ENCODE measurements around the gene HAX1. TPM values are rescaled to one million over a fixed set of nuclear protein-coding genes. Genes with fewer than 3 reads are reported as not detected.

The HAX1 gene
- total RNA-seq, 4 donors from 2014 or later, result 71.8 to 125 (median 75.6) TPM

DNA sequence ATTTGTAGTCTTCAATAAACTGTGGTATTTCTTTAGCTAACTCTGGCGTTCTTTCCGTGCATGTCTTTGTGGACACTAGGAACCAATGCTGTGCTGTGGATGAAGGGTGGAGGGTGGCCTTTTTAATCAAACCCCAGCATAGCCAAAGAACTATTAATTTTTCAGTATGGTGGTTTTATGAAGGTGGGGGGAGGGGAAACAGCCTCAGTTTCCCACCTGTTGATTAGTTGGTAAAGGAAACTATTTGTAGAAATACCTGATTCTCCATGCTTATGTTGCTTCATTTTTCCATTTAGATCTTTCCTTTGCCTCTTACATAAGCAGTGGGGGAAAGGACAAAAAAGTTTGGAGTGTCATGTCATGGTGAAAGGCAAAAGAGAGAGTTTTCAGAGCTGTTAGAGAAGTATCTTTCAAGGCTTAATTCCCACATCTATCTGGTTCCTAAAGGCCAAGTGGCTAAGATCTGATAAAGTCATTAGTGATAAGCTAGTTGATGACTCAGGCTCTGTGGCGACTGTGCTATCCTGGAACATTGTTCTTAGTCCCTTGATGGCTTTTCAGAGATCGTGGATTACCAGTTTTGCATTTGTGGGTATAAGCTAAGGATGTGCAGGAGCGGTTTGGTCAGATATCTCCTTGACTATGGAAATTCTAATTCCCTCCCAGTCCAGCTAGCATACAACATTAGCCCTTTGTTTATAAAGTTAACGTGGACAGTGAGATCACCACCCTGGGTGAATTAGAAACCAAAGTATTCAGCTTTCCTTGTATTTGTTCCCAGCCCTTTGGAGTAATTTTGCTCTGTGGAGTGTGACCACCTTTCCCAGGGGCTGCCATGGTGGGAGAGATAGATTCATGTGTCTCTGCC, 8.7 kb upstream of the HAX1 start:
- no peaks in the 10 kb centered on the region for H3K4me1 ChIP-seq
- peak overlapping the region in 1 of 4 donors; percentile 37 for H3K27ac ChIP-seq
- H3K9me3 ChIP-seq, result no peaks in the 10 kb centered on the region
- H3K4me3 ChIP-seq, result no peak overlapping the region
- peaks cover 0 to 90% (median 3%) of the 10 kb centered on the region in 3 donors for H3K36me3 ChIP-seq
- DNase-seq, result peak in 1 of 3 donors; percentile 54
- TF ChIP-seq POLR2A (IDR thresholded peaks at IDR 0.05), result no peak
- TF ChIP-seq, protein P1, sequence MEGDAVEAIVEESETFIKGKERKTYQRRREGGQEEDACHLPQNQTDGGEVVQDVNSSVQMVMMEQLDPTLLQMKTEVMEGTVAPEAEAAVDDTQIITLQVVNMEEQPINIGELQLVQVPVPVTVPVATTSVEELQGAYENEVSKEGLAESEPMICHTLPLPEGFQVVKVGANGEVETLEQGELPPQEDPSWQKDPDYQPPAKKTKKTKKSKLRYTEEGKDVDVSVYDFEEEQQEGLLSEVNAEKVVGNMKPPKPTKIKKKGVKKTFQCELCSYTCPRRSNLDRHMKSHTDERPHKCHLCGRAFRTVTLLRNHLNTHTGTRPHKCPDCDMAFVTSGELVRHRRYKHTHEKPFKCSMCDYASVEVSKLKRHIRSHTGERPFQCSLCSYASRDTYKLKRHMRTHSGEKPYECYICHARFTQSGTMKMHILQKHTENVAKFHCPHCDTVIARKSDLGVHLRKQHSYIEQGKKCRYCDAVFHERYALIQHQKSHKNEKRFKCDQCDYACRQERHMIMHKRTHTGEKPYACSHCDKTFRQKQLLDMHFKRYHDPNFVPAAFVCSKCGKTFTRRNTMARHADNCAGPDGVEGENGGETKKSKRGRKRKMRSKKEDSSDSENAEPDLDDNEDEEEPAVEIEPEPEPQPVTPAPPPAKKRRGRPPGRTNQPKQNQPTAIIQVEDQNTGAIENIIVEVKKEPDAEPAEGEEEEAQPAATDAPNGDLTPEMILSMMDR (IDR thresholded peaks at IDR 0.05), result no peak
- H3K27me3 ChIP-seq, result no peaks in the 10 kb centered on the region

GRCh38 chr1:154264454-154264853, 8.0 kb upstream of the HAX1 start:
- Histone ChIP-seq H3K9me3 (no peaks in the 10 kb centered on the region), H3K4me1 (no peaks in the 10 kb centered on the region), H3K36me3 (peaks cover 0 to 90% (median 3%) of the 10 kb centered on the region in 3 donors), H3K27me3 (no peaks in the 10 kb centered on the region), H3K4me3 (no peak overlapping the region), H3K27ac (peak overlapping the region in 2 of 4 donors; percentile 20 to 37)
- TF ChIP-seq, protein P1 (IDR thresholded peaks at IDR 0.05), result no peak
- no peak for TF ChIP-seq POLR2A (IDR thresholded peaks at IDR 0.05)
- DNase-seq, result no peak

GRCh38 chr1:154265586-154265985, 6.8 kb upstream of the HAX1 start:
- Histone ChIP-seq H3K27ac (peak overlapping the region; percentile 20 to 40 (median 35)), H3K4me1 (no peaks in the 10 kb centered on the region), H3K27me3 (no peaks in the 10 kb centered on the region), H3K36me3 (peaks cover 0 to 89% (median 3%) of the 10 kb centered on the region in 3 donors), H3K9me3 (no peaks in the 10 kb centered on the region), H3K4me3 (no peak overlapping the region)
- TF ChIP-seq, protein P1 (IDR thresholded peaks at IDR 0.05), result no peak
- TF ChIP-seq POLR2A (IDR thresholded peaks at IDR 0.05), result no peak
- no peak for DNase-seq

GRCh38 chr1:154270833-154271232, 1.6 kb upstream of the HAX1 start:
- no peak for DNase-seq
- TF ChIP-seq, protein P1 (IDR thresholded peaks at IDR 0.05), result no peak
- TF ChIP-seq POLR2A (IDR thresholded peaks at IDR 0.05), result no peak
- Histone ChIP-seq H3K9me3 (no peaks in the 10 kb centered on the region), H3K27me3 (no peaks in the 10 kb centered on the region), H3K27ac (no peak overlapping the region), H3K4me3 (no peak overlapping the region), H3K4me1 (peaks cover 0 to 20% (median 3%) of the 10 kb centered on the region in 4 donors), H3K36me3 (peaks cover 0 to 57% (median 3%) of the 10 kb centered on the region in 3 donors)

- H3K9me3 ChIP-seq, result no peaks in the 10 kb centered on the region
- no peak for DNase-seq
- H3K27me3 ChIP-seq, result no peaks in the 10 kb centered on the region
- H3K27ac ChIP-seq, result peak overlapping the region; percentile 83 to 91 (median 86)
- H3K36me3 ChIP-seq, result peaks cover 0 to 40% (median 3%) of the 10 kb centered on the region in 3 donors
- H3K4me3 ChIP-seq, result peak overlapping the region; percentile 73 to 87 (median 80)
- peaks cover 0 to 20% (median 3%) of the 10 kb centered on the region in 4 donors for H3K4me1 ChIP-seq
- no peak for TF ChIP-seq POLR2A (IDR thresholded peaks at IDR 0.05)
- TF ChIP-seq, protein P1 (IDR thresholded peaks at IDR 0.05), result no peak
Observed at GRCh38 chr1:154272999-154273563, 652 bp downstream of the HAX1 start.

All from Peyer's patch (tissue), 4 donors.